Lower leg skin (tissue), 4 donors: Measurements from ENCODE around the gene UBXN11. TPM values are rescaled to one million over a fixed set of nuclear protein-coding genes. Genes with fewer than 3 reads are reported as not detected.

Experiments
- DNase-seq, 2 donors: peaks; one replicate each; pipeline ENCODE4 v3.0.0-alpha.2; 2019; ENCODE audit warnings: low spot score in 2 of 2
- H3K4me3 ChIP-seq: fragments of 200-600 bp; sonication (generic); 2 replicates; pipeline ENCODE4 v1.5.1; 2017; ENCODE audit warnings: mild to moderate bottlenecking, low read depth; ENCODE audit not compliant: poor library complexity, severe bottlenecking
- POLR2A ChIP-seq, 2 donors: fragments of 450-650 bp; IDR thresholded peaks; one replicate each; pipeline ENCODE4 v1.6.1; 2016 to 2017; ENCODE audit warnings: antibody characterized with exemption in 2 of 2, mild to moderate bottlenecking in 1 of 2, moderate library complexity in 1 of 2
- WGBS, 2 donors: methylation state at CpG; one replicate each; pipeline ENCODE4 v1.1.5; 2018; 5-methylcytosine and 5-hydroxymethylcytosine counted together
- intact Hi-C: fragments of 100-400 bp; cut with DNase I; formaldehyde crosslinking; loops from one replicate; pipeline ENCODE4 v1.15.0; 2023; ENCODE audit warnings: low total_unique reads
- total RNA-seq, 4 donors: library from RNA; depleted of rRNA; stranded (reverse); fragments of >200 nt; gene quantifications; one replicate each; pipeline ENCODE4 v1.1.0, GENCODE V29; 2016
- TF ChIP-seq, protein P1 (sequence below), 3 donors: fragments of 450-650 bp; IDR thresholded peaks; one replicate each; pipeline ENCODE4 v1.5.1; 2016; ENCODE audit warnings: antibody characterized with exemption in 3 of 3, mild to moderate bottlenecking in 3 of 3, moderate library complexity in 2 of 3

Gene UBXN11, protein sequence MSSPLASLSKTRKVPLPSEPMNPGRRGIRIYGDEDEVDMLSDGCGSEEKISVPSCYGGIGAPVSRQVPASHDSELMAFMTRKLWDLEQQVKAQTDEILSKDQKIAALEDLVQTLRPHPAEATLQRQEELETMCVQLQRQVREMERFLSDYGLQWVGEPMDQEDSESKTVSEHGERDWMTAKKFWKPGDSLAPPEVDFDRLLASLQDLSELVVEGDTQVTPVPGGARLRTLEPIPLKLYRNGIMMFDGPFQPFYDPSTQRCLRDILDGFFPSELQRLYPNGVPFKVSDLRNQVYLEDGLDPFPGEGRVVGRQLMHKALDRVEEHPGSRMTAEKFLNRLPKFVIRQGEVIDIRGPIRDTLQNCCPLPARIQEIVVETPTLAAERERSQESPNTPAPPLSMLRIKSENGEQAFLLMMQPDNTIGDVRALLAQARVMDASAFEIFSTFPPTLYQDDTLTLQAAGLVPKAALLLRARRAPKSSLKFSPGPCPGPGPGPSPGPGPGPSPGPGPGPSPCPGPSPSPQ
- total RNA-seq, result 1 to 10 TPM; 5.1 to 9.6 (median 5.8) TPM

DNA sequence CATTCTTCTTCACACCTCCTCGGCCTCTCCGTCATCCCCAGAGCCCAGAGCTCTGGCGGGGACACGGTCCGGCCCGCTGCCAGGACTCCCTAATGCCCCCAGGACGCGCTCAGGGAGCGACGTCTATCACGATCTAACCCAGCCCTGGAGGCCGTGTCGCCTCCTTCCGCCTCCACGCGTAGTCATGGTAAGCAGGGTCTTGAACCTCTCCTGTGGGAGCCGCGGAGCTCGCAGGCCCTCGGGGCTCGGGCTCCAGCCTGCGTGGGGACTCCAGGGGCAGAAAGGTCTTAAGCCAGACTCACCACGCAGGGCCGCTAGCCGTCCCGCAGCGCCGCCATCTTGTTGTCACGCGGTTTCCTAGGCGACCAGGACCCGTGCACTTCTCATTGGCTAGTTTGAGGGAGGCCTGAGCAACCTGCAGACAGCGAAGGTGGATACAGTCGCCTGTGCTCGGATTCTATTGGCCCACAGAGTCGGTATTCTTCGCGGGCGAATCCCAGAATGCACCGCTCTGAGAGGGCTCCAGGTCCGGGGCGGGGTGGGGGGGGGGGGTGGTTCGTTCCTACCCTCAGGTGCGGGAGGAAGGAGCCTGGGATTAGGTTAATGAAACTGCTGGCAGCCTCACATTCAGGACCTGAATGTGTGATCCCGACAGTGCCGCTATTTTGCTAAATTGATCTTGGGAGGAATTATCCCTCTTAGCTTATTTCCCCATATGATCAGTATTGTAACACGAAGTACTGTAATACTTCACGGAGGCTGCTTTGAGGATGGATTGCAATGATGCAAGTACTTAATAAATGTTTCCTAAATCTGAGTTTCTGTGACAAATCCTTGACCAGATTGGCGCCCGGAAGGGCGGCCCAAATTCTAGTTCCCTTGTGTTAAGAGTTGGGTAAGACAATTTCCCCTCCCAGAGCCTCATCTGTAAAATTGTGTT is at the start of gene UBXN11:
UBXN11 (minus strand) TSS at position 347 of the 940 bp plus-strand sequence. CDS start 3,753 bp downstream, outside the sequence.
- DNase-seq, result peak; percentile 90 to 96

DNA sequence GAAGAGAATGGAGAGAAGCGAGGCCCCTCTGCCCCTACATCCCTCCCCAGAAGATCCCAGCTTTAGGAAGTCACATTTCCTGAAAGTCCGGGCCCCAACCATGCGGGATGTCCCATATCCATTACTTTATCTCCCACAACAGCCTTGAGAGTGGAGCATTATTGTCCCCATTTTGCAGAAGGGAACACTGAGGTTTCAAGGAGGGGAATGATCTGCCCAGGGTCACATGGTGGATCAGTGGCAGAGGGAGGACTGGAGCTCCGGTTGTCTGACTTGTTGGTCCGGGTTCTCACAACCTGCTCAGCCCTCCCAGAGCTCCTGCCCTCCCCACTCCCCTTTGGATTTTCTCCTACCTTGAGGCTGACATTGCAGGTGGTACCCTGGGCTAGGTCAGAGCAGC is 49.7 kb upstream of the UBXN11 start:
- WGBS, 2 donors, result 77 to 83% methylated on average over 5 of the region's 5 CpGs
- intact Hi-C loops, result no loop called here

More for the DNA sequence above, at the start of gene UBXN11:
- intact Hi-C loops, result no loop called here
- peak within 1 kb of the TSS; percentile 68 for H3K4me3 ChIP-seq
- 2 to 3% methylated on average over 31 to 33 of the region's 51 CpGs for WGBS, 2 donors
- TF ChIP-seq, protein P1, sequence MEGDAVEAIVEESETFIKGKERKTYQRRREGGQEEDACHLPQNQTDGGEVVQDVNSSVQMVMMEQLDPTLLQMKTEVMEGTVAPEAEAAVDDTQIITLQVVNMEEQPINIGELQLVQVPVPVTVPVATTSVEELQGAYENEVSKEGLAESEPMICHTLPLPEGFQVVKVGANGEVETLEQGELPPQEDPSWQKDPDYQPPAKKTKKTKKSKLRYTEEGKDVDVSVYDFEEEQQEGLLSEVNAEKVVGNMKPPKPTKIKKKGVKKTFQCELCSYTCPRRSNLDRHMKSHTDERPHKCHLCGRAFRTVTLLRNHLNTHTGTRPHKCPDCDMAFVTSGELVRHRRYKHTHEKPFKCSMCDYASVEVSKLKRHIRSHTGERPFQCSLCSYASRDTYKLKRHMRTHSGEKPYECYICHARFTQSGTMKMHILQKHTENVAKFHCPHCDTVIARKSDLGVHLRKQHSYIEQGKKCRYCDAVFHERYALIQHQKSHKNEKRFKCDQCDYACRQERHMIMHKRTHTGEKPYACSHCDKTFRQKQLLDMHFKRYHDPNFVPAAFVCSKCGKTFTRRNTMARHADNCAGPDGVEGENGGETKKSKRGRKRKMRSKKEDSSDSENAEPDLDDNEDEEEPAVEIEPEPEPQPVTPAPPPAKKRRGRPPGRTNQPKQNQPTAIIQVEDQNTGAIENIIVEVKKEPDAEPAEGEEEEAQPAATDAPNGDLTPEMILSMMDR (IDR thresholded peaks at IDR 0.05), result no peak
- TF ChIP-seq POLR2A (IDR thresholded peaks at IDR 0.05), result no peak

DNA sequence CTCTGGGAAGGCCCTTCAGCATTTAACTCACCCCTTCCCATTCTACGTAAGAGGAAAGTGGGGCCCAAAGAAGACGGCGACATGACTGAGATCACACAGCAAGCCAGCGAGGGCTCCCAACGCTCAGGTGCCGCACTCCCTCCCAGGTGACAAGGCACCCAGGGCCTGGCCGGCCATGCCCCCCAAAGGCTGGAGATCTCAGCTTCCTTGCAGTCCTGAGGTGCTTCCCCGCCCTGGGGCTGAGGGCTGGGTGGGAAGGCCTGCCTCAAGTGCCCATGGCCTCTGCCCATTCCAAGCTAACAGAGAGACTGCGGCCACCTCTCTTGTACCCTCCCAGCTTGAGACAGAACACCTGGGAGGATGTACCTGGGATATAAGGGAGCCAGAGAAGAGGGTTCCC is 48.5 kb upstream of the UBXN11 start:
- intact Hi-C loops, result no loop called here
- 90 to 92% methylated on average over 9 of the region's 9 CpGs for WGBS, 2 donors
- TF ChIP-seq, protein P1 (IDR thresholded peaks at IDR 0.05), result no peak
- no peak for TF ChIP-seq POLR2A (IDR thresholded peaks at IDR 0.05)
- DNase-seq, result no peak
- H3K4me3 ChIP-seq, result no peak overlapping the region

More for the DNA sequence above, 49.7 kb upstream of the UBXN11 start:
- no peak overlapping the region for H3K4me3 ChIP-seq
- no peak for DNase-seq
- TF ChIP-seq, protein P1 (IDR thresholded peaks at IDR 0.05), result no peak
- no peak for TF ChIP-seq POLR2A (IDR thresholded peaks at IDR 0.05)

DNA sequence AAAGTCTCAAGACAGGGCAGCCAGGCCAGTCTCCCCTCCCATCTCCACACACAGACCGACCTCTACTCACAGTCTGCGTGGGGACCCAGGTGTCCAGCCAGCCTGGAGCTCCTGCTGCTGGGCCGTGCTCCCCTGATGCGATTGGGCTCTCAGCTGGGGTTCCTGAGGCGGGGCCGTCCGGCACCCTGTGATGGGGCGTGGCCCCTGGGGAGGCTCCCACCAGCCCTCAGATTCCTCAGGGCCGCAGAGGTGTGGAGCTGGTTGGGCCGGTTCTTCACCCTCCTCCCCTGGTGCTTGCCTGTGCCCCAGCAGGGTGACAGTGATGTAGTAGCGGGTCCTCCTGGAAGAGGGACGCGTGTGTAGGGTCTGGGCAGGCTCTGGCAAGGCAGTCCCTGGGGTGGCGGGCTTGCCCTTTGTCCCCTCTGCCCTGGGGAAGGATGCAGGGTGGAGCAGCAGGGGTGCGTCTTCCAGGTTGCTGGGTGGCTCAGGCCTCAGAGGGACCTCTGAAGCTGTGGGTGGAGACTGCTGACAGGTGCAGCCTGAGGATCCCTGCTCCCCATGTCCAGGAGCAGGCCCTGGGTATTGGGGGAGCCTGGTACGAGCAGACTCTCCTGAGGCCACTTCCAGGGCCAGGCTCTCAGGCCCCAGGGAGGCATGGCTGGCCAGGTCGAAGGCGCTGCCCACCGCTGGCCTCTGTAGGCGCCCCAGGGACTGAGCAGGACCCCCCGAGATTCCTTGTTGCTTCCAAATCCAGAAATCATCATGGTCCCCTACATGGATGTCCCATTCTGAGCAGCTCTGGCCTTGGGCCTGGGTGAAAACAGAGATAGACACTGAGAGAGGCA is 47.8 kb upstream of the UBXN11 start, which contains the start of gene CRYBG2:
CRYBG2 (minus strand) TSS at position 155 of the 845 bp plus-strand sequence. CDS start 7,473 bp downstream, outside the sequence.
- no peak for TF ChIP-seq POLR2A (IDR thresholded peaks at IDR 0.05)
- TF ChIP-seq, protein P1 (IDR thresholded peaks at IDR 0.05), result no peak
- intact Hi-C loops, result no loop called here
- no peak within 1 kb of the TSS for H3K4me3 ChIP-seq
- DNase-seq, result peak in 1 of 2 donors; percentile 63
- 62 to 73% methylated on average over 8 to 19 of the region's 21 CpGs for WGBS, 2 donors
